ENCODE measurements around the gene GCAT.

The GCAT gene

GRCh38 chr22:37806409-37807333, 1.1 kb upstream of the GCAT start:
- in situ Hi-C loops (cut with MboI; ENCODE audit: low sequenced_read_pairs): no loop called here

GRCh38 chr22:37808294-37808657, 542 bp downstream of the GCAT start:
- in situ Hi-C loops (cut with MboI; ENCODE audit: low sequenced_read_pairs): no loop called here

GRCh38 chr22:37809672-37810333, 2.1 kb downstream of the GCAT start:
- in situ Hi-C loops (cut with MboI; ENCODE audit: low sequenced_read_pairs): loop anchor here (10.0 kb wide), 1 partner anchor 155 kb away; no protein-coding TSS in a partner anchor

GRCh38 chr22:37811867-37812266, 4.1 kb downstream of the GCAT start:
- in situ Hi-C loops (cut with MboI; ENCODE audit: low sequenced_read_pairs): loop anchor here (10.0 kb wide), 1 partner anchor 153 kb away; no protein-coding TSS in a partner anchor

GRCh38 chr22:37812869-37813678, 5.3 kb downstream of the GCAT start:
- in situ Hi-C loops (cut with MboI; ENCODE audit: low sequenced_read_pairs): loop anchor here (10.0 kb wide), 1 partner anchor 152 kb away; no protein-coding TSS in a partner anchor

- in situ Hi-C loops (cut with MboI; ENCODE audit: low sequenced_read_pairs): loop anchor here (10.0 kb wide), 1 partner anchor 149 kb away; no protein-coding TSS in a partner anchor
Measured at GRCh38 chr22:37815593-37815992, 7.9 kb downstream of the GCAT start.

GRCh38 chr22:37816543-37817180, 8.9 kb downstream of the GCAT start:
- in situ Hi-C loops (cut with MboI; ENCODE audit: low sequenced_read_pairs): loop anchor here (10.0 kb wide), 1 partner anchor 148 kb away; no protein-coding TSS in a partner anchor

- in situ Hi-C loops (cut with MboI; ENCODE audit: low sequenced_read_pairs): loop anchor here (10.0 kb wide), 1 partner anchor 147 kb away; no protein-coding TSS in a partner anchor
Measured at GRCh38 chr22:37817705-37818408, 10.1 kb downstream of the GCAT start.

- in situ Hi-C loops (cut with MboI; ENCODE audit: low sequenced_read_pairs): loop anchor here (10.0 kb wide), 1 partner anchor 146 kb away; no protein-coding TSS in a partner anchor
Measured at GRCh38 chr22:37818409-37819104, 10.8 kb downstream of the GCAT start.

- in situ Hi-C loops (cut with MboI; ENCODE audit: low sequenced_read_pairs): loop anchor here (10.0 kb wide), 1 partner anchor 146 kb away; no protein-coding TSS in a partner anchor
Measured at GRCh38 chr22:37819105-37819433, 11.3 kb downstream of the GCAT start.

- in situ Hi-C loops (cut with MboI; ENCODE audit: low sequenced_read_pairs): no loop called here
Measured at GRCh38 chr22:37820350-37820749, 12.6 kb downstream of the GCAT start.

- in situ Hi-C loops (cut with MboI; ENCODE audit: low sequenced_read_pairs): no loop called here
Measured at GRCh38 chr22:37822079-37822833, 14.5 kb downstream of the GCAT start.

GRCh38 chr22:37823134-37823985, 15.6 kb downstream of the GCAT start, which contains the start of gene GALR3:
TSS of gene GALR3 (plus strand) at chr22:37823382. CDS start at chr22:37823407, 25 bp downstream.
- in situ Hi-C loops (cut with MboI; ENCODE audit: low sequenced_read_pairs): no loop called here

- in situ Hi-C loops (cut with MboI; ENCODE audit: low sequenced_read_pairs): no loop called here
Measured at GRCh38 chr22:37824674-37825641, 17.2 kb downstream of the GCAT start.

- in situ Hi-C loops (cut with MboI; ENCODE audit: low sequenced_read_pairs): no loop called here
Measured at GRCh38 chr22:37827056-37827455, 19.3 kb downstream of the GCAT start.

Measured in HL-60/S4 (cell line).